MM.1S (cell line): ENCODE data around the gene PARP16.

ENCODE experiments used
- EZH2 ChIP-seq: fragments of 300-600 bp; sonication (generic); optimal IDR thresholded peaks from 2 replicates; pipeline ENCODE3; 2017; ENCODE audit warnings: low read depth, mild to moderate bottlenecking, antibody characterized with exemption, low read length, mixed read lengths
- TF ChIP-seq, protein P1 (sequence below): fragments of 300-600 bp; sonication (generic); IDR thresholded peaks from 2 replicates; pipeline ENCODE4 v1.5.1; 2016; ENCODE audit warnings: antibody characterized with exemption, low read length, mixed read lengths

GRCh38 chr15:65219137-65219536 is 67.5 kb downstream of the PARP16 start:
- TF ChIP-seq, protein P1, sequence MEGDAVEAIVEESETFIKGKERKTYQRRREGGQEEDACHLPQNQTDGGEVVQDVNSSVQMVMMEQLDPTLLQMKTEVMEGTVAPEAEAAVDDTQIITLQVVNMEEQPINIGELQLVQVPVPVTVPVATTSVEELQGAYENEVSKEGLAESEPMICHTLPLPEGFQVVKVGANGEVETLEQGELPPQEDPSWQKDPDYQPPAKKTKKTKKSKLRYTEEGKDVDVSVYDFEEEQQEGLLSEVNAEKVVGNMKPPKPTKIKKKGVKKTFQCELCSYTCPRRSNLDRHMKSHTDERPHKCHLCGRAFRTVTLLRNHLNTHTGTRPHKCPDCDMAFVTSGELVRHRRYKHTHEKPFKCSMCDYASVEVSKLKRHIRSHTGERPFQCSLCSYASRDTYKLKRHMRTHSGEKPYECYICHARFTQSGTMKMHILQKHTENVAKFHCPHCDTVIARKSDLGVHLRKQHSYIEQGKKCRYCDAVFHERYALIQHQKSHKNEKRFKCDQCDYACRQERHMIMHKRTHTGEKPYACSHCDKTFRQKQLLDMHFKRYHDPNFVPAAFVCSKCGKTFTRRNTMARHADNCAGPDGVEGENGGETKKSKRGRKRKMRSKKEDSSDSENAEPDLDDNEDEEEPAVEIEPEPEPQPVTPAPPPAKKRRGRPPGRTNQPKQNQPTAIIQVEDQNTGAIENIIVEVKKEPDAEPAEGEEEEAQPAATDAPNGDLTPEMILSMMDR: no peak
- TF ChIP-seq EZH2: no peak
